Nephron progenitor cell (in vitro differentiated cells): Measurements from ENCODE around the gene FBXO17.
A peak's percentile ranks its signal among the peaks of the same experiment; 100 is the strongest.

ENCODE experiments used
- DNase-seq: peaks from one replicate; pipeline ENCODE4 v3.0.0; 2021
- H3K27ac Mint-ChIP-seq: 2 replicates; pipeline ENCODE4 v1.8.0; 2021; ENCODE audit warnings: mild to moderate bottlenecking, moderate library complexity, mixed read lengths
- H3K27me3 Mint-ChIP-seq: 2 replicates; pipeline ENCODE4 v1.8.0; 2021; ENCODE audit warnings: mild to moderate bottlenecking, low read depth, mixed read lengths; ENCODE audit not compliant: poor library complexity
- H3K36me3 Mint-ChIP-seq: 2 replicates; pipeline ENCODE4 v1.8.0; 2021; ENCODE audit warnings: low read depth, mixed read lengths
- H3K4me1 Mint-ChIP-seq: 2 replicates; pipeline ENCODE4 v1.8.0; 2021; ENCODE audit warnings: mixed read lengths
- H3K4me3 Mint-ChIP-seq: 2 replicates; pipeline ENCODE4 v1.8.0; 2021; ENCODE audit warnings: mild to moderate bottlenecking, moderate library complexity, mixed read lengths
- H3K9me3 Mint-ChIP-seq: 2 replicates; pipeline ENCODE4 v1.8.0; 2021; ENCODE audit warnings: mild to moderate bottlenecking, moderate library complexity, mixed read lengths
- TF ChIP-seq, protein P1 (sequence below): fragments of 200-600 bp; sonication (generic); IDR thresholded peaks from 2 replicates; pipeline ENCODE4 v1.5.0; 2021; ENCODE audit warnings: antibody characterized with exemption

The FBXO17 gene

DNA sequence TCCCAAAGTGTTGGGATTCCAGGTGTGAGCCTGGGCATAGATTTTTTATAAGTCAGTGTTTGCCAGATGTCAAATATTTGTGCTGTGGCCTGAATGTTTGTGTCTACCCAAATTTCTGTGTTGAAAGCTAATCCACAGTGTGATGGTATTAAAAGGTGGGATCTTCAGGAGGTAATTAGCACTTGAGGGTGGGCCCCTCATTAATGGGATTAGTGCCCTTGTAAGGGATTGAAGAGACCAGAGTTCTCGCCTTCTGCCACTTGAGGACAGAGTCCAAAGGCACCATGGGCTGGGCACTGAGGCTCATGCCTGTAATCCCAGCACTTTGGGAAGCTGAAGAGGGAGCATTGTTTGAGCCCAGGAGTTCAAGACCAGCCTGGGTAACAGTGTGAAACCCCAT lies 9.7 kb upstream of the FBXO17 start:
- H3K27ac Mint-ChIP-seq: no peak overlapping the region
- no peak for DNase-seq
- TF ChIP-seq, protein P1, sequence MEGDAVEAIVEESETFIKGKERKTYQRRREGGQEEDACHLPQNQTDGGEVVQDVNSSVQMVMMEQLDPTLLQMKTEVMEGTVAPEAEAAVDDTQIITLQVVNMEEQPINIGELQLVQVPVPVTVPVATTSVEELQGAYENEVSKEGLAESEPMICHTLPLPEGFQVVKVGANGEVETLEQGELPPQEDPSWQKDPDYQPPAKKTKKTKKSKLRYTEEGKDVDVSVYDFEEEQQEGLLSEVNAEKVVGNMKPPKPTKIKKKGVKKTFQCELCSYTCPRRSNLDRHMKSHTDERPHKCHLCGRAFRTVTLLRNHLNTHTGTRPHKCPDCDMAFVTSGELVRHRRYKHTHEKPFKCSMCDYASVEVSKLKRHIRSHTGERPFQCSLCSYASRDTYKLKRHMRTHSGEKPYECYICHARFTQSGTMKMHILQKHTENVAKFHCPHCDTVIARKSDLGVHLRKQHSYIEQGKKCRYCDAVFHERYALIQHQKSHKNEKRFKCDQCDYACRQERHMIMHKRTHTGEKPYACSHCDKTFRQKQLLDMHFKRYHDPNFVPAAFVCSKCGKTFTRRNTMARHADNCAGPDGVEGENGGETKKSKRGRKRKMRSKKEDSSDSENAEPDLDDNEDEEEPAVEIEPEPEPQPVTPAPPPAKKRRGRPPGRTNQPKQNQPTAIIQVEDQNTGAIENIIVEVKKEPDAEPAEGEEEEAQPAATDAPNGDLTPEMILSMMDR: no peak
- H3K4me3 Mint-ChIP-seq: no peak overlapping the region
- H3K9me3 Mint-ChIP-seq: peaks cover 20% of the 10 kb centered on the region
- peaks cover 30% of the 10 kb centered on the region for H3K4me1 Mint-ChIP-seq
- peaks cover 5% of the 10 kb centered on the region for H3K36me3 Mint-ChIP-seq
- H3K27me3 Mint-ChIP-seq: peaks cover 4% of the 10 kb centered on the region

DNA sequence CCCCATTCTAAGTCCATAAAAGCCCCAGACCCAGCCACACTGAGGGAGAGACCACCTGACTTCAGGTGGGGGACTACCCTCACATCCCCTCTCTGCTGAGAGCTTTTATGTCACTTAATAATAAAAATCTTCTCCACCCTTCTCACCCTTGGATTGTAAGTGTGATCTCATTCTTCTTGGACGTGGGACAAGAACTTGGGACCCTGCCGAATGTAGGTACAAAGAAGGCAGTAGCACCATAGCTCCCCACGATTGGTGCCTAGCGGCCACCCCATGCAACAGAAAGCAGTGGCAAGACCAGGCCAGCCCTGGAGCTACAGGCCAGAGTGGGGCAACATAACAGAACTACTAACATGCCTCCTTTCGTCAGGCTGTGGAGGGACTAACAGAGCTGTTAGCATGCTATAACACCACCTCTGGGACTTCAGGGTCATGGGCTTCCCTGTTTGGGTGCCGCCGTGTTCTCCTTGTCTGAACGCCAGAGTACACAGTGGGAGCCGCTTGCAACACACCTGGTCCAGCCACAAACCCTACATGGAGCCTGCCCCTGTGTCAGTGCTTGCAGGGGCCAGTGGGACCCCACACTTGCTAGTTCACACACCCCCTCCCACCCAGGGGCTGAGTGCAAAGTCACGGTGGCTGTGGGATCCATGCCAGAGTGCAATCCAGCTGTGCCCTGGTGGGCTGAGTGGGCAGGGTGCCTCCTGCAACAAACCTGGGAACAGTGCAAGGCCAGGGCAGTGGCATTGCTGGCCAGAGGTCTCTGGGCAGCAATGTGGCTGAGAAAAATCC lies 5.2 kb upstream of the FBXO17 start:
- TF ChIP-seq, protein P1: no peak
- no peak for DNase-seq
- peaks cover 24% of the 10 kb centered on the region for H3K9me3 Mint-ChIP-seq
- H3K4me1 Mint-ChIP-seq: peaks cover 40% of the 10 kb centered on the region
- no peak overlapping the region for H3K27ac Mint-ChIP-seq
- H3K4me3 Mint-ChIP-seq: no peak overlapping the region
- no peaks in the 10 kb centered on the region for H3K27me3 Mint-ChIP-seq
- peaks cover 5% of the 10 kb centered on the region for H3K36me3 Mint-ChIP-seq

DNA sequence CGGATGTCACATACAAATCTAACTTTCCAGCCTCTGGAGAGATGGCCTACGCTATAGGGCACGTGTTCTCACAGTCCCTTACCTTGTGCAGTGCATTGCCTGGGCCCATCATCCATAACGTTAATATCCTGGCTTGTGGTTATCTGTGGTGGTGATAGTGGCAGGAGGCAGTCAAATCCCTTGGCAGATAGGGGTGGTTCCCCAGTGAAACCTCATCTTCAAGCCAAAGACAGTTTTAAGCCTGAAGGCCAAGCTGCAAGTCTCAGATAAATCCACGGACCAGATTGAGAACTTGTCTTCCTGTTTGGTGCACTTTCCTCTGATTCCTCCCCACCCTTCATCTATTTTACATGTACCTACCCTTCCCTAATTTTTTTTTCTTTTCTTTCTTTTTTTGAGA lies 4.3 kb upstream of the FBXO17 start:
- DNase-seq: no peak

DNA sequence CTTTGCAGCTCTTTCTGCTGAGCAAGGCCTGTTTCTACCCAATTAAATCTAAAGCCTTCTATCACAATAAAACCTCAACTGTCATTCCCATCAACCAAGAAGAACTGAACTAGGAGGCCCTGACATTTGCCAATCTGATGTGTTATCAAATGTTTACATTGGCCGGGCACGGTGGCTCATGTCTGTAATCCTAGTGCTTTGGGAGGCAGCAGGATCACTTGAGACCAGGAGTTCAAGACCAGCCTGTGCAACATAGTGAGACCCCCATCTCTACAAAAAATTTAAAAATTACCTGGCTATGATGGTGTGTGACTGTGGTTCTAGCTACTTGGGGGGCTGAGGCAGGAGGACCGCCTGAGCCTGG lies 2.8 kb upstream of the FBXO17 start:
- Mint-ChIP-seq H3K4me1 (peaks cover 45% of the 10 kb centered on the region), H3K27ac (peak overlapping the region; percentile 94), H3K27me3 (no peaks in the 10 kb centered on the region), H3K36me3 (peaks cover 5% of the 10 kb centered on the region), H3K9me3 (peaks cover 21% of the 10 kb centered on the region), H3K4me3 (peak overlapping the region; percentile 14)
- DNase-seq: no peak
- TF ChIP-seq, protein P1: no peak

More for the DNA sequence above, 4.3 kb upstream of the FBXO17 start:
- H3K27me3 Mint-ChIP-seq: no peaks in the 10 kb centered on the region
- no peak overlapping the region for H3K27ac Mint-ChIP-seq
- H3K4me3 Mint-ChIP-seq: no peak overlapping the region
- H3K36me3 Mint-ChIP-seq: peaks cover 5% of the 10 kb centered on the region
- H3K4me1 Mint-ChIP-seq: peaks cover 43% of the 10 kb centered on the region
- TF ChIP-seq, protein P1: no peak
- peaks cover 21% of the 10 kb centered on the region for H3K9me3 Mint-ChIP-seq

DNA sequence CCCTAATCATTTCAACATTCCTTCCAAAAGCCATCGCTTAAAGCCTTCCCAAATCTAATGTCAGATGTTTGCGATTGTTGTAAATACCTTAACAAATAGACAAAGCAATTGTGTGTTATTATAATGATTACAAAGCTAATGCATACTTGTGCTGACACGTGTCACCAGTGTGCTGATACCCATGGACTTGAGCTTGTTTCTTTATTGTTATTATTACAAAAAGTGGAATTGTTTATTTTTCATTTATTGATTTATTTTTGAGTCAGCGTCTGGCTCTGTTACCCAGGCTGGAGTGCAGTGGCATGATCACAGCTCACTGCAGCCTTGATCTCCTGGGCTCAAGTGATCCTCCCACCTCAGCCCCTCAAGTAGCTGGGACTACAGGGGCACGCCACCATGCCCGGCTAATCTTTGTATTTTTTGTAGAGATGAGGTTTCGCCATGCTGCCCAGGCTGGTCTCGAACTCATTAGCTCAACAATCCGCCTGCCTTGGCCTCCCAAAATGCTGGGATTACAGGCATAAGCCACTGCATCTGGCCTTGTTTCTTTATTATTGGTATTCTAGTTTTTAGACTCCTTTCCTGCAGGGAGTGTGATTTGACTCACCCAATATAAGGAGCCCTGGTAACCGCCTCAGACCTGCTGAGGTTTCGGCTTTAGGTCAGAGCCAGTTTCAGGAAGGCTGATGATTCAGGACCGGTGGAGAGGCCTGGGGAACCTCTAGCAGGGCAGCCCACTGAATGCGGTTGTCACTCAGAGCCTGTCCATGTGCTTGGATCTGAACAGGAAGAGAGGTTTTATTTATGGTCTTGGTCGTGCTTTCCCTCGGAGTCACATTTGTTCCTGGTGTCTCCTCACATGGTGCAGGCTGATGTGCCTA lies 2.1 kb upstream of the FBXO17 start:
- TF ChIP-seq, protein P1: no peak
- H3K36me3 Mint-ChIP-seq: peaks cover 5% of the 10 kb centered on the region
- peak overlapping the region; percentile 14 for H3K4me3 Mint-ChIP-seq
- H3K27me3 Mint-ChIP-seq: no peaks in the 10 kb centered on the region
- no peak for DNase-seq
- H3K4me1 Mint-ChIP-seq: peaks cover 45% of the 10 kb centered on the region
- H3K27ac Mint-ChIP-seq: peak overlapping the region; percentile 94
- H3K9me3 Mint-ChIP-seq: peaks cover 21% of the 10 kb centered on the region
